Ramos (cell line): ENCODE results near the gene EIF2S3B.

Experiments
- in situ Hi-C: fragments of 300-500 bp; cut with MboI; formaldehyde crosslinking; loops from one replicate; pipeline ENCODE4 v1.14.3; 2022; ENCODE audit warnings: low sequenced_read_pairs; ENCODE audit not compliant: unreplicated experiment

EIF2S3B gene

DNA sequence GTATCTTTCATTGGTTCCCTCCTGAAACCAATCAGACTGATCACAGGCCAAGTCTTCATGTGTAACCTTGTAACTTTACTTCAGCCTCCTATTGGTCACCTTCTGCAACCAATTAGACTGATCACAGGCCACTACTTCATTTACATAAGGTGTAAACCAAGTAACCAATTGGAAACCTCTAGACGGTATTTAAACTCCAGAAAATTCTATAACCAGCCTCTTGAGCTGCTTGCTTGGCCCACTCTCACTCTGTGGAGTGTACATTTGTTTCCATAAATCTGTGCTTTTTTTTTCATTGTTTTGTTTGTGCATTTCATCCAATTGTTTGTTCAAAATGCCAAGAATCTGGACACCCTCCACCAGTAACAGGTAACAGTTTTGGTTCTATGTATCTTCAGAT is 47.5 kb downstream of the EIF2S3B start:
- in situ Hi-C loops = loop anchor here (25.0 kb wide), 1 partner anchor 816 kb away; the partner anchor contains the start of gene CLECL1

DNA sequence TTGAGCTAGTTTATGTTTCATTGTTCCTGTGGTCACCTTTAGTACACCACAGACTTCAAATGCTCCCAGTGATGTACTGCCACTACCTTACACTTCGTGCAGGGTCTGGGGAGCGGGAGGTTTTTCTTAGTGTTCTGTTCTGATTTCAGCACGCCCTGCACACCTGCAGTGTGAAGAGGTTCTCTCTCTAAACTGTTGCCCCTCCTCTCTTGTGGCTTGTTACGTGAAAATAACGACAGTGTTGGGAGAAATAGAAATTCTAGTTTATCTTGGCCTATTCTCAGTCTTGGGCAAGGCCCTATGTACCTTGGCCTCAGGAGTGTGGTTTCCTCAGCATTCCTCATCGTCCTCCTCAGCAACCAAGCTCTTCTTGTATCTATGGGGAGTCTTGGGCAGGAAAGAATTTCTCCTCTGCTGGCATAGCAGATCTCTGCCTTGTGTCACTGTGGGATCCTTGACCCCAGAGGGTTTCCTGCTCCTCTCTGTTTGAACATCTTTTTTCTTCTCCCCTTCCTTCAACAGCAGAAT is 48.6 kb downstream of the EIF2S3B start:
- in situ Hi-C loops = loop anchor here (25.0 kb wide), 1 partner anchor 817 kb away; the partner anchor contains the start of gene CLECL1

GRCh38 chr12:10554756-10555481 is 49.2 kb downstream of the EIF2S3B start:
- in situ Hi-C loops = loop anchor here (5.0 to 25.0 kb wide), 2 partner anchors 158 to 818 kb away; partner anchors contain the start of gene CLECL1

DNA sequence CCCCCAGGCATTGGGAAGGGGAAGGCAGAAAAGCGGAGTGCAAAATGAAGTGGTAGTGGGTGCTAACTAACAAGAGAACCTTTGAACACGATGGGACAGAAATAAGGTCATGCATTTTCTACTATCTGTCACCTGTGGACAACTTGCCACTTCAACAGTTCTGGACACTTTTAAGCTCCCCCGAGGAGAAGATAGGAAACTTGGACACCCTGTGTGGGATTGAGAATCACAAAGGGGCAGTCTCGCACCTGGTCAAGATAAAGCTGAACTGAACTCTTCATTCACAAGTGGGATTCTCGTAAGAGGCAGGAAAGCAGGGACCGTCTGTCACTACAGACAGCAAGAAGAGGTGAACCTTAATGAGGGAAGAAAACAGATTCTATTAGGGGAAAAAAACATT is 51.6 kb downstream of the EIF2S3B start:
- in situ Hi-C loops = loop anchor here (5.0 to 25.0 kb wide), 2 partner anchors 160 to 820 kb away; partner anchors contain the start of gene CLECL1

GRCh38 chr12:10557766-10558165 is 52.1 kb downstream of the EIF2S3B start:
- in situ Hi-C loops = loop anchor here (5.0 to 25.0 kb wide), 2 partner anchors 160 to 820 kb away; partner anchors contain the start of gene CLECL1
